HCT116 (cell line): Measurements from ENCODE around the gene CD84. TPM values are rescaled to one million over a fixed set of nuclear protein-coding genes. Genes with fewer than 3 reads are reported as not detected.

ENCODE experiments used
- ATAC-seq: fragments of 200-7000 bp; cut with Tn5 transposase; 2 replicates; pipeline ENCODE4 v1.9.1; 2020; ENCODE audit warnings: mild to moderate bottlenecking, moderate library complexity
- BruUV-seq: library from RNA; stranded (reverse); fragments of 400-500 nt; replicated peaks from 2 replicates; lab custom pipeline; 2021; lab: Mats Ljungman, UMichigan
- CTCF ChIA-PET: fragments of 300-600 bp; sonication (Branson Sonifier 250); formaldehyde crosslinking; loops from one replicate; lab custom pipeline; 2021; ENCODE audit warnings: antibody characterized with exemption; lab: Charles Lee
- POLR2A ChIA-PET: fragments of 300-600, 350-600 bp; sonication (Branson Sonifier 250); formaldehyde crosslinking; loops from one replicate; lab custom pipeline; 2021; ENCODE audit warnings: antibody characterized with exemption; lab: Charles Lee
- RAD21 ChIA-PET, 2 experiments: fragments of 300-600 bp; sonication (Branson Sonifier 250); formaldehyde crosslinking; loops; one replicate each; lab custom pipeline; 2023; ENCODE audit warnings: low total read pairs in 2 of 2; ENCODE audit not compliant: uncharacterized antibody in 2 of 2, unreplicated experiment in 2 of 2, low non-redundant PET in 1 of 2; lab: Charles Lee
- DNase-seq: peaks from one replicate; pipeline ENCODE4 v3.0.0-alpha.2; 2010; ENCODE audit warnings: low read depth, low spot score
- H2AFZ ChIP-seq: fragments of 200-600 bp; shearing (Covaris generic), sonication (generic); 2 replicates; pipeline ENCODE4 v1.6.1; 2017; ENCODE audit warnings: low read depth, mixed run types, mixed read lengths, antibody characterized with exemption, low read length; ENCODE audit not compliant: poor library complexity, severe bottlenecking
- H3K27ac ChIP-seq: 2 replicates; pipeline ENCODE4 v1.5.1; 2012; ENCODE audit warnings: low read depth, low read length
- H3K27me3 ChIP-seq: fragments of 200-600 bp; sonication (generic); 2 replicates; pipeline ENCODE4 v1.6.1; 2016; ENCODE audit warnings: mixed run types, low read length, mixed read lengths; ENCODE audit not compliant: insufficient read depth
- H3K36me3 ChIP-seq, 2 experiments: fragments of 200-500 bp in 1 of 2; fragments of 200-600 bp in 1 of 2; sonication (Bioruptor generic) in 1 of 2; sonication (generic) in 1 of 2; 2 replicates each; pipeline versions ENCODE4 v1.5.1 to v1.6.1; 2014 to 2016; ENCODE audit warnings: low read length in 2 of 2, inconsistent platforms in 1 of 2, mixed read lengths in 1 of 2, mixed run types in 1 of 2; ENCODE audit not compliant: insufficient read depth in 2 of 2, control insufficient read depth in 1 of 2
- H3K4me1 ChIP-seq, 2 experiments: fragments of 200-600 bp in 1 of 2; sonication (generic) in 1 of 2; 2 replicates each; pipeline versions ENCODE4 v1.5.1 to v1.6.1; 2012 to 2017; ENCODE audit warnings: low read length in 2 of 2, inconsistent platforms in 1 of 2, mild to moderate bottlenecking in 1 of 2, mixed read lengths in 1 of 2, mixed run types in 1 of 2, moderate library complexity in 1 of 2; ENCODE audit not compliant: insufficient read depth in 2 of 2, control insufficient read depth in 1 of 2
- H3K4me2 ChIP-seq: fragments of 200-600 bp; sonication (generic); 2 replicates; pipeline ENCODE4 v1.6.1; 2017; ENCODE audit warnings: mixed run types, low read length, mixed read lengths
- H3K4me3 ChIP-seq, 2 experiments: fragments of 200-600 bp in 1 of 2; sonication (generic) in 1 of 2; replicated peaks in 1 of 2; 2 replicates each; pipeline ENCODE4 v1.5.1; 2011 to 2016; ENCODE audit warnings: low read length in 2 of 2, control low read depth in 1 of 2, low read depth in 1 of 2, mild to moderate bottlenecking in 1 of 2, mixed read lengths in 1 of 2, mixed run types in 1 of 2
- H3K79me2 ChIP-seq: fragments of 200-600 bp; sonication (generic); 2 replicates; pipeline ENCODE4 v1.6.1; 2017; ENCODE audit warnings: mild to moderate bottlenecking, mixed run types, low read length, moderate library complexity, mixed read lengths; ENCODE audit not compliant: insufficient read depth
- H3K9ac ChIP-seq: fragments of 200-600 bp; sonication (generic); 2 replicates; pipeline ENCODE4 v1.6.1; 2016; ENCODE audit warnings: low read length, mixed read lengths
- H3K9me2 ChIP-seq: fragments of 200-600 bp; sonication (generic), shearing (Covaris generic); 2 replicates; pipeline ENCODE4 v1.6.1; 2017; ENCODE audit warnings: mixed run types, mild to moderate bottlenecking, moderate library complexity; ENCODE audit not compliant: insufficient read depth
- H3K9me3 ChIP-seq, 2 experiments: fragments of 200-500 bp in 1 of 2; fragments of 200-600 bp in 1 of 2; sonication (Bioruptor generic) in 1 of 2; sonication (generic) in 1 of 2; 2 replicates each; pipeline ENCODE4 v1.6.1; 2014 to 2017; ENCODE audit warnings: low read length in 2 of 2, mixed read lengths in 2 of 2, inconsistent platforms in 1 of 2, low read depth in 1 of 2, mild to moderate bottlenecking in 1 of 2, mixed run types in 1 of 2, moderate library complexity in 1 of 2; ENCODE audit not compliant: control insufficient read depth in 1 of 2, insufficient read depth in 1 of 2
- H4K20me1 ChIP-seq: fragments of 200-600 bp; sonication (generic), shearing (Covaris generic); 2 replicates; pipeline ENCODE4 v1.6.1; 2017; ENCODE audit warnings: mixed run types, mild to moderate bottlenecking, moderate library complexity; ENCODE audit not compliant: insufficient read depth
- ATF3 ChIP-seq: IDR thresholded peaks from 2 replicates; pipeline ENCODE4 v1.6.1; 2012
- CBX3 ChIP-seq: IDR thresholded peaks from 2 replicates; pipeline ENCODE4 v1.6.1; 2012; ENCODE audit warnings: low read depth
- EZH2 ChIP-seq: fragments of 200-600 bp; sonication (generic); IDR thresholded peaks from 2 replicates; pipeline ENCODE4 v1.6.1; 2017; ENCODE audit warnings: antibody characterized with exemption, mixed run types
- EZH2phosphoT487 ChIP-seq: fragments of 200-600 bp; IDR thresholded peaks from 2 replicates; pipeline ENCODE4 v1.6.1; 2018; ENCODE audit warnings: antibody characterized with exemption, borderline replicate concordance
- FOSL1 ChIP-seq: IDR thresholded peaks from 2 replicates; pipeline ENCODE4 v1.6.1; 2012; ENCODE audit warnings: low read depth
- MAX ChIP-seq: IDR thresholded peaks from 2 replicates; pipeline ENCODE4 v1.6.1; 2012
- SP1 ChIP-seq: IDR thresholded peaks from 2 replicates; pipeline ENCODE4 v1.6.1; 2012; ENCODE audit warnings: low read depth
- SRF ChIP-seq: IDR thresholded peaks from 2 replicates; pipeline ENCODE4 v1.6.1; 2012; ENCODE audit warnings: low read depth
- TCF7L2 ChIP-seq: IDR thresholded peaks from 2 replicates; pipeline ENCODE4 v1.7.0; 2011; ENCODE audit warnings: borderline replicate concordance, inconsistent platforms; ENCODE audit not compliant: insufficient read depth, insufficient read length; ENCODE audit errors: extremely low read depth
- ZBTB33 ChIP-seq: IDR thresholded peaks from 2 replicates; pipeline ENCODE4 v1.6.1; 2011; ENCODE audit warnings: mild to moderate bottlenecking, low read length, moderate library complexity; ENCODE audit not compliant: insufficient replicate concordance; ENCODE audit errors: extremely low read depth
- intact Hi-C: fragments of 100-400 bp; cut with micrococcal nuclease; formaldehyde crosslinking; loops from 2 replicates; pipeline ENCODE4 v1.10.0; 2022
- total RNA-seq: library from RNA; stranded (reverse); gene quantifications from one replicate; pipeline ENCODE4 v1.2.1, GENCODE V29; 2021; ENCODE audit not compliant: unreplicated experiment

The CD84 gene
- total RNA-seq, 1 experiment from 2014 or later: 0.02 TPM

GRCh38 chr1:160625321-160625720 lies 46.0 kb upstream of the CD84 start:
- Histone ChIP-seq H3K4me3 (no peak overlapping the region), H3K9ac (no peak overlapping the region), H3K36me3 (no peaks in the 10 kb centered on the region), H3K27ac (no peak overlapping the region), H3K4me2 (no peak overlapping the region), H3K9me3 (no peaks in the 10 kb centered on the region), H3K27me3 (no peaks in the 10 kb centered on the region; the same call in 1 of the 2 replicates), H3K79me2 (no peaks in the 10 kb centered on the region), H3K4me1 (no peaks in the 10 kb centered on the region), H4K20me1 (no peaks in the 10 kb centered on the region), H3K9me2 (no peaks in the 10 kb centered on the region), H2AFZ (no peak overlapping the region)
- ChIA-PET RAD21 (no interaction called here), POLR2A (no interaction called here), CTCF (no interaction called here)
- no peak for DNase-seq
- intact Hi-C loops: no loop called here
- no peak for TF ChIP-seq SP1
- TF ChIP-seq EZH2: no peak
- no peak for TF ChIP-seq ZBTB33
- no peak for TF ChIP-seq CBX3
- no peak for TF ChIP-seq TCF7L2
- no peak for TF ChIP-seq ATF3
- TF ChIP-seq FOSL1: no peak
- ATAC-seq: no peak
- BruUV-seq: no TSS peak

GRCh38 chr1:160624464-160624863 lies 45.2 kb upstream of the CD84 start:
- no peak overlapping the region for H3K4me2 ChIP-seq
- TF ChIP-seq EZH2 (no peak), EZH2phosphoT487 (no peak), MAX (no peak), TCF7L2 (no peak), SRF (no peak)
- POLR2A ChIA-PET: no interaction called here
- intact Hi-C loops: no loop called here
- RAD21 ChIA-PET: no interaction called here
- no peaks in the 10 kb centered on the region for H3K79me2 ChIP-seq
- CTCF ChIA-PET: no interaction called here
- H3K27me3 ChIP-seq: no peaks in the 10 kb centered on the region; the same call in 1 of the 2 replicates
- H2AFZ ChIP-seq: no peak overlapping the region
- H3K9ac ChIP-seq: no peak overlapping the region
- no peaks in the 10 kb centered on the region for H4K20me1 ChIP-seq
- no peak for ATAC-seq
- no peaks in the 10 kb centered on the region for H3K4me1 ChIP-seq
- no peak for DNase-seq
- no TSS peak for BruUV-seq
- no peaks in the 10 kb centered on the region for H3K9me3 ChIP-seq
- H3K9me2 ChIP-seq: no peaks in the 10 kb centered on the region
- no peaks in the 10 kb centered on the region for H3K36me3 ChIP-seq
- H3K27ac ChIP-seq: no peak overlapping the region
- H3K4me3 ChIP-seq: no peak overlapping the region
